ENCODE data around the gene NDEL1.

The NDEL1 gene

GRCh38 chr17:8459831-8460230 is 24.1 kb downstream of the NDEL1 start:
- no peak for TF ChIP-seq CTCF (IDR thresholded peaks at IDR 0.05; ENCODE audit: borderline replicate concordance, control extremely low read depth, extremely low read depth, insufficient read depth, missing control alignments)
- no peak for DNase-seq (ENCODE audit: low spot score)
- in situ Hi-C loops (cut with MboI; ENCODE audit: low sequenced_read_pairs, unreplicated experiment), result no loop called here

DNA sequence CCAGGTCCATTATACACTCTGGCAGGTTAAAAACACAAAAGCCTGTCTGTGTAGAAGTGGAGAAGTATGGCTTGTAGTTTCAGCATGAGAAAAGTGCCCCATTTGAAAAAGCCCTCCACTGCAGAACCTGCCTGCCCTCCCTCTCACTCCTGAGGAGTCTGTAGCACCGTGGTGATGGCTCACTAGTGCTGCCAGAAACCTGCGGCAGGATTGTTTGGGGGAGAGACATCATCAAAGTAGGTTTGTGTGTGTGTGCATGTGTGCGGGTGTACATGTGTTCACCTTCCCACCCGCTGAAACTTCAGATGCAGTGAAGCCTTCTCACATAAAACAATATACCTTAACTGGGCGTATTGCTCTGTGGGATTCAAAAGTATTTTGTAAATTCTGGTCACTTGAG is 26.9 kb downstream of the NDEL1 start:
- no peak for DNase-seq (ENCODE audit: low spot score)
- no peak for TF ChIP-seq CTCF (IDR thresholded peaks at IDR 0.05; ENCODE audit: borderline replicate concordance, control extremely low read depth, extremely low read depth, insufficient read depth, missing control alignments)
- in situ Hi-C loops (cut with MboI; ENCODE audit: low sequenced_read_pairs, unreplicated experiment), result no loop called here

DNA sequence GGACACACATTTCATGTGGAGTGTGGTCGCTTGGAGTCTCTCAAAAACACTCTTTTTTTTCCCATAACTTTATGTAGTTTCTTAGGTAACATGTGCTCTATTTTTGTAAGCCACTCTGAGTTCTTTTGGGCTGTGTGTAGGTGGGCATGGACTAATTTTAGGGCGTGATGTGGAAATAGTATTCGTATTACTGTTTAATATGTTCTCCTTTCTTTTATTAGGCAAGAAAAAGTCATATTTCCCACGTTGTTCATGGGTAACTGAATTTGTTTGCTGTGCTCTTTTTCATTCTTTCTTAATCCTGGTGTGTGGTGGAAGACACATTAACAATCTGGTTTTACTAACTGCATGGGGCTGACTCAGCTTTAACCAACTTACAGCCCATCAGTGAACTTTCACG is 27.4 kb downstream of the NDEL1 start:
- in situ Hi-C loops (cut with MboI; ENCODE audit: low sequenced_read_pairs, unreplicated experiment), result no loop called here
- no peak for TF ChIP-seq CTCF (IDR thresholded peaks at IDR 0.05; ENCODE audit: borderline replicate concordance, control extremely low read depth, extremely low read depth, insufficient read depth, missing control alignments)

GRCh38 chr17:8464941-8465340 is 29.3 kb downstream of the NDEL1 start:
- no peak for DNase-seq (ENCODE audit: low spot score)
- TF ChIP-seq CTCF (IDR thresholded peaks at IDR 0.05; ENCODE audit: borderline replicate concordance, control extremely low read depth, extremely low read depth, insufficient read depth, missing control alignments), result no peak
- in situ Hi-C loops (cut with MboI; ENCODE audit: low sequenced_read_pairs, unreplicated experiment), result no loop called here

More for the DNA sequence above, 27.4 kb downstream of the NDEL1 start:
- DNase-seq (ENCODE audit: low spot score), result no peak

GRCh38 chr17:8465356-8465755 is 29.7 kb downstream of the NDEL1 start:
- no peak for DNase-seq (ENCODE audit: low spot score)
- in situ Hi-C loops (cut with MboI; ENCODE audit: low sequenced_read_pairs, unreplicated experiment), result no loop called here
- no peak for TF ChIP-seq CTCF (IDR thresholded peaks at IDR 0.05; ENCODE audit: borderline replicate concordance, control extremely low read depth, extremely low read depth, insufficient read depth, missing control alignments)

- DNase-seq (ENCODE audit: low spot score), result no peak
- in situ Hi-C loops (cut with MboI; ENCODE audit: low sequenced_read_pairs, unreplicated experiment), result no loop called here
- TF ChIP-seq CTCF (IDR thresholded peaks at IDR 0.05; ENCODE audit: borderline replicate concordance, control extremely low read depth, extremely low read depth, insufficient read depth, missing control alignments), result no peak
These were observed 30.1 kb downstream of the NDEL1 start for GRCh38 chr17:8465759-8466158.

GRCh38 chr17:8466456-8466855 is 30.8 kb downstream of the NDEL1 start:
- in situ Hi-C loops (cut with MboI; ENCODE audit: low sequenced_read_pairs, unreplicated experiment), result no loop called here
- no peak for TF ChIP-seq CTCF (IDR thresholded peaks at IDR 0.05; ENCODE audit: borderline replicate concordance, control extremely low read depth, extremely low read depth, insufficient read depth, missing control alignments)
- no peak for DNase-seq (ENCODE audit: low spot score)

Measured in GM13976 (cell line).